Lung (tissue), 12 donors: ENCODE data around the gene PTPRJ. TPM values are rescaled to one million over a fixed set of nuclear protein-coding genes. Genes with fewer than 3 reads are reported as not detected.
"Not testable (repeated sequence)": the region's sequence is repeated elsewhere in the genome, so short reads cannot be mapped to it uniquely, and the experiment has no call there.

ENCODE experiments used
- ATAC-seq: fragments of 200-7000 bp; cut with Tn5 transposase; one replicate; pipeline ENCODE4 v1.9.1; 2020; ENCODE audit warnings: moderate number of reproducible peaks; ENCODE audit not compliant: insufficient read depth, low FRiP score
- DNase-seq, 3 donors: peaks; one replicate each; pipeline ENCODE4 v3.0.0-alpha.2; 2013 to 2017
- H3K27ac ChIP-seq, 2 donors: one replicate each; pipeline ENCODE4 v1.5.1; 2013; ENCODE audit warnings: mild to moderate bottlenecking in 2 of 2, moderate library complexity in 2 of 2, control low read depth in 1 of 2, inconsistent platforms in 1 of 2, low read depth in 1 of 2, low read length in 1 of 2
- H3K27me3 ChIP-seq, 3 donors: one replicate each; pipeline ENCODE4 v1.5.1; 2013; ENCODE audit warnings: low read length in 2 of 3; ENCODE audit not compliant: control insufficient read depth in 3 of 3, insufficient read depth in 3 of 3
- H3K36me3 ChIP-seq, 4 donors: one replicate each; pipeline ENCODE4 v1.5.1; 2013; ENCODE audit warnings: low read length in 4 of 4, mild to moderate bottlenecking in 1 of 4, moderate library complexity in 1 of 4; ENCODE audit not compliant: control insufficient read depth in 4 of 4, insufficient read depth in 4 of 4
- H3K4me1 ChIP-seq, 5 donors: one replicate each; pipeline ENCODE4 v1.5.1; 2013; ENCODE audit warnings: low read length in 5 of 5, mild to moderate bottlenecking in 2 of 5, moderate library complexity in 1 of 5; ENCODE audit not compliant: control insufficient read depth in 5 of 5, insufficient read depth in 5 of 5
- H3K4me3 ChIP-seq: one replicate; pipeline ENCODE4 v1.5.1; 2013; ENCODE audit warnings: mild to moderate bottlenecking, control low read depth, moderate library complexity
- H3K9ac ChIP-seq, 2 donors: one replicate each; pipeline ENCODE4 v1.5.1; 2013; ENCODE audit warnings: low read length in 2 of 2, control low read depth in 1 of 2; ENCODE audit not compliant: insufficient read depth in 1 of 2
- H3K9me3 ChIP-seq, 4 donors: one replicate each; pipeline ENCODE4 v1.5.1; 2013; ENCODE audit warnings: low read length in 3 of 4, mild to moderate bottlenecking in 1 of 4, moderate library complexity in 1 of 4; ENCODE audit not compliant: control insufficient read depth in 4 of 4, insufficient read depth in 3 of 4
- CTCF ChIP-seq: IDR thresholded peaks from 2 replicates; pipeline ENCODE4 v1.5.1; 2012; ENCODE audit warnings: mild to moderate bottlenecking; ENCODE audit errors: control extremely low read depth, extremely low read depth
- WGBS, 2 donors: extraction: QIAGEN DNeasy Blood & Tissue Kit; methylation state at CpG; one replicate each; pipeline ENCODE4 v1.1.7; 2013; 5-methylcytosine and 5-hydroxymethylcytosine counted together
- polyA plus RNA-seq, 2 donors: library from polyadenylated mRNA; stranded (reverse); fragments of 200-250 nt; gene quantifications; one replicate each; pipeline ENCODE4 v1.2.1, GENCODE V29; 2013
- total RNA-seq, 2 donors: library from RNA; depleted of rRNA in 1 of 2; stranded (reverse); fragments of >200 nt in 1 of 2; gene quantifications; one replicate each; pipeline ENCODE4 v1.2.1, GENCODE V29; 2014 to 2021
- donor health status: control.
- donor health status: control.
- donor health status: Bipolar disorder and iron deficiency.
- donor health status: healthy.
- donor health status: DM: yes; HTN: yes; CAD: no.

Gene PTPRJ
- total and polyA plus RNA-seq, 4 donors, result 3.9 to 51.4 (median 32.0) TPM

DNA sequence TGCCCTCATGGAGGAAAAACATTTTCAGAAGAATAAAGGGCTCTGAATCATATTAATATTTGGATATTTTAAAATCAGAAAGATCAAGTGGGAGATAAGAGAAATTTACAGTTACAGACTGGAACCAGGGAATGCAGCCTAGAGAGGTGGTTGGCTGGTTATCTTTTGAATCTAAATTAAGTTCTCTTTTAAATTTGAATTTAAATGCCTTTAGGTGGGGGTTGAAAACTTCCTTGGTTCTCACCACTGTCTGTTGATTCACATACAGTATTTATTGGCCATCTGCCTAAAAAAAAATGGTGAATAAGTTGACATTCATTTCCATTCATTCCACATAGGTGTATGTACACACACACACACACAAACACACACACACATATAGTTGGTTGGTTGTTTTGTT lies 35.7 kb upstream of the PTPRJ start:
- no peak for ATAC-seq

GRCh38 chr11:47946682-47947559 lies 33.4 kb upstream of the PTPRJ start:
- DNase-seq, result peak in 1 of 3 donors; percentile 38
- Histone ChIP-seq H3K4me1 (peaks cover 0 to 4% (median 0%) of the 10 kb centered on the region in 5 donors), H3K9me3 (no peaks in the 10 kb centered on the region), H3K9ac (no peak overlapping the region), H3K4me3 (no peak overlapping the region), H3K27me3 (no peaks in the 10 kb centered on the region), H3K36me3 (no peaks in the 10 kb centered on the region), H3K27ac (peak overlapping the region in 1 of 2 donors; percentile 27)
- TF ChIP-seq CTCF, result no peak
- ATAC-seq, result peak; percentile 83
- WGBS, 2 donors, result 13 to 28% methylated on average over 10 of the region's 10 CpGs

More for the DNA sequence above, 35.7 kb upstream of the PTPRJ start:
- H3K4me1 ChIP-seq, result peaks cover 0 to 5% (median 0%) of the 10 kb centered on the region in 5 donors
- H3K4me3 ChIP-seq, result no peak overlapping the region
- no peak overlapping the region for H3K27ac ChIP-seq
- H3K9me3 ChIP-seq, result no peaks in the 10 kb centered on the region
- no peak for TF ChIP-seq CTCF
- H3K27me3 ChIP-seq, result no peaks in the 10 kb centered on the region
- DNase-seq, result no peak
- no peak overlapping the region for H3K9ac ChIP-seq
- H3K36me3 ChIP-seq, result no peaks in the 10 kb centered on the region

- WGBS, 2 donors, result 43 to 58% methylated on average over 3 of the region's 3 CpGs
- no peaks in the 10 kb centered on the region for H3K36me3 ChIP-seq
- ATAC-seq (no peak), DNase-seq (no peak)
- no peaks in the 10 kb centered on the region for H3K9me3 ChIP-seq
- H3K4me1 ChIP-seq, result peaks cover 0 to 4% (median 0%) of the 10 kb centered on the region in 5 donors
- H3K9ac ChIP-seq, result no peak overlapping the region
- no peak overlapping the region for H3K4me3 ChIP-seq
- H3K27me3 ChIP-seq, result no peaks in the 10 kb centered on the region
- TF ChIP-seq CTCF, result no peak
- no peak overlapping the region for H3K27ac ChIP-seq
These were observed 32.2 kb upstream of the PTPRJ start for GRCh38 chr11:47948137-47948536.

DNA sequence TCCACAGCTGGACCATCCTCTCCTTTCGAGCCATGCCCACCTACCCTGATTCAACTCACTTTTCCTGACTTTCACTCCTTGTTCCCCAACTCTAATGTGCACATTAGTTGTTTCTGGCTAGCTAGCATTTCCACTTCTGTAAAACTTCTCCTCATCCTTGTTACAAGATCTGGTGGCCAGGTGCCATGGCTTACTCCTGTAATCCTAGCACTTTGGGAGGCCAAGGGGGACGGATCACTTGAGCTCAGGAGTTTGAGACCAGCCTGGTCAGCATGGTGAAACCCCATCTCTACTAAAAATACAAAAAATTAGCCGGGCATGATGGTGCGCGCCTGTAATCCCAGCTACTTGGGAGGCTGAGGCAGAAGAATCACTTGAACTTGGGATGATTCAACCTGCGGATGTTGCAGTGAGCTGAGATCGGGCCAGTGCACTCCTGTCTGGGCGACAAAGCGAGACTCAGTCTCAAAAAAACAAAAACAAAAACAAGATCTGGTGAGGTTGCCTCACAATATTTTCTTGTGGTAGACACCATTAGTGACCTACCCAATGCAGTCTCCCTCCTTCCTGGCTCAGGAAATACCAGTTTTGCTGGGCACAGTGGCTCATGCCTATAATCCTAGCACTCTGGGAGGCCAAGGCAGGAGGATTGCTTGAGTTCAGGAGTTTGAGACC lies 31.2 kb upstream of the PTPRJ start:
- H3K4me1 ChIP-seq, H3K9me3 ChIP-seq, H3K36me3 ChIP-seq, H3K27me3 ChIP-seq, H3K4me3 ChIP-seq, DNase-seq, H3K9ac ChIP-seq, H3K27ac ChIP-seq, ATAC-seq: not testable (repeated sequence)
- WGBS, 2 donors, result 82 to 84% methylated on average over 9 of the region's 9 CpGs
